ENCODE results near the gene DST. TPM values are rescaled to one million over a fixed set of nuclear protein-coding genes. Genes with fewer than 3 reads are reported as not detected.

The DST gene
- total RNA-seq, 1 donor from 2014 or later, result 259 TPM

DNA sequence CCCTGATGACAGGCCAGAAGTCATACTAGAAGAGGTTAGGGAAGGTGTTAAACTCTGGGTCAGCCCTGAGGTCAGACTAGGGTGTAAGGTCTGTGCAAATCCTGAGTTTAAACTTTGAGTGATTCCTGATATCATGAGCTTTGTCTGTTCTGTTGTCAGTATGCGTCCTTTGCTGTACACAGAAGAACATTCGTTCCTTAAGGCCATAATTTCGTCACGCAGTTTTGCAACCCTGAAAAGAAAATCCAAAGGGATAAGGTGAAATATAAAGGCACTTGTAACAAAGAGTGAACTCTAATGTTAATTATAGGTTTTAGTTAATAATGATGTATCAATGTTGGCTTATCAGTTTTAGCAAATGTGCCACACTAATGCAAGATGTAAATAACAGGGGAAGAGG is 2.3 kb downstream of the DST start:
- H3K36me3 Mint-ChIP-seq, result peaks cover 14% of the 10 kb centered on the region
- peaks cover 23% of the 10 kb centered on the region for H3F3A ChIP-seq (ENCODE audit: low read depth)
- no peak overlapping the region for H3K4me3 ChIP-seq
- peaks cover 5% of the 10 kb centered on the region for H3K4me1 Mint-ChIP-seq
- no peak overlapping the region for H3K27ac Mint-ChIP-seq
- DNase-seq (ENCODE audit: low spot score), result no peak
- peaks cover 2% of the 10 kb centered on the region for H3K27me3 Mint-ChIP-seq (ENCODE audit: insufficient read depth, low read depth)
- no peaks in the 10 kb centered on the region for H3K9me3 Mint-ChIP-seq
- no peak overlapping the region for H3K27ac ChIP-seq
- H3K9ac ChIP-seq, result no peak overlapping the region
- H3K9me3 ChIP-seq (ENCODE audit: low read depth), result no peaks in the 10 kb centered on the region
- H3K36me3 ChIP-seq, result peaks cover 5% of the 10 kb centered on the region
- H4K20me1 ChIP-seq (ENCODE audit: low read depth), result no peaks in the 10 kb centered on the region
- no peaks in the 10 kb centered on the region for H3K79me2 ChIP-seq (ENCODE audit: low read depth)
- H3K4me2 ChIP-seq, result no peak overlapping the region
- no peaks in the 10 kb centered on the region for H3K4me1 ChIP-seq
- no peaks in the 10 kb centered on the region for H3K27me3 ChIP-seq
- TF ChIP-seq EZH2 (IDR thresholded peaks at IDR 0.05), result no peak
- no peak for TF ChIP-seq EZH2phosphoT487 (IDR thresholded peaks at IDR 0.05)
- TF ChIP-seq, protein P1, sequence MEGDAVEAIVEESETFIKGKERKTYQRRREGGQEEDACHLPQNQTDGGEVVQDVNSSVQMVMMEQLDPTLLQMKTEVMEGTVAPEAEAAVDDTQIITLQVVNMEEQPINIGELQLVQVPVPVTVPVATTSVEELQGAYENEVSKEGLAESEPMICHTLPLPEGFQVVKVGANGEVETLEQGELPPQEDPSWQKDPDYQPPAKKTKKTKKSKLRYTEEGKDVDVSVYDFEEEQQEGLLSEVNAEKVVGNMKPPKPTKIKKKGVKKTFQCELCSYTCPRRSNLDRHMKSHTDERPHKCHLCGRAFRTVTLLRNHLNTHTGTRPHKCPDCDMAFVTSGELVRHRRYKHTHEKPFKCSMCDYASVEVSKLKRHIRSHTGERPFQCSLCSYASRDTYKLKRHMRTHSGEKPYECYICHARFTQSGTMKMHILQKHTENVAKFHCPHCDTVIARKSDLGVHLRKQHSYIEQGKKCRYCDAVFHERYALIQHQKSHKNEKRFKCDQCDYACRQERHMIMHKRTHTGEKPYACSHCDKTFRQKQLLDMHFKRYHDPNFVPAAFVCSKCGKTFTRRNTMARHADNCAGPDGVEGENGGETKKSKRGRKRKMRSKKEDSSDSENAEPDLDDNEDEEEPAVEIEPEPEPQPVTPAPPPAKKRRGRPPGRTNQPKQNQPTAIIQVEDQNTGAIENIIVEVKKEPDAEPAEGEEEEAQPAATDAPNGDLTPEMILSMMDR (IDR thresholded peaks at IDR 0.05), result no peak
- H3K4me3 Mint-ChIP-seq, result no peak overlapping the region
- H2AFZ ChIP-seq (replicated peaks), result no peak overlapping the region

DNA sequence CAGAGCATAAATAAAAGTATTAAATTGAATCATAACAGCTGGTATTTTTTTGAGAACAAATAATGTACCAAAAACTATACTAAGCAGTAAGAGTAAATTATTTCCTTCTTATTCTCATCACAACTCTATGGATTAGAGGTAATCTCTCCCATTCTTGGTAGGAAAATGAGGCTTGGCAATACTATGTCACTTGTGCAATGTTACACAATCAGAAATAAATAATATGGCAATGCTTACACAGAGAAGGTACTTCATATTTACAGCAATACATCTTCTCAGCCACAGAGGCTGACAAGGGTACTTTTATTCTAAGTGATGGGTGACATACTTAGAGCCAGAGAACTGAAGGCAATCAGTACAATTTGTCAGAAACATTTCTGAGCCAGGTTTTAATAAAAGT is 3.9 kb downstream of the DST start:
- Histone ChIP-seq H3K27ac (no peak overlapping the region), H2AFZ (replicated peaks) (no peak overlapping the region), H3K4me2 (no peak overlapping the region), H3K9me3 (ENCODE audit: low read depth) (no peaks in the 10 kb centered on the region), H3K4me1 (no peaks in the 10 kb centered on the region), H3K36me3 (peaks cover 17% of the 10 kb centered on the region), H3K79me2 (ENCODE audit: low read depth) (no peaks in the 10 kb centered on the region), H3K27me3 (no peaks in the 10 kb centered on the region), H3K4me3 (no peak overlapping the region), H4K20me1 (ENCODE audit: low read depth) (no peaks in the 10 kb centered on the region), H3F3A (ENCODE audit: low read depth) (peaks cover 23% of the 10 kb centered on the region), H3K9ac (no peak overlapping the region)
- DNase-seq (ENCODE audit: low spot score), result no peak
- Mint-ChIP-seq H3K27ac (no peak overlapping the region), H3K4me3 (no peak overlapping the region), H3K4me1 (peaks cover 5% of the 10 kb centered on the region), H3K9me3 (no peaks in the 10 kb centered on the region), H3K36me3 (peaks cover 19% of the 10 kb centered on the region), H3K27me3 (ENCODE audit: insufficient read depth, low read depth) (no peaks in the 10 kb centered on the region)
- TF ChIP-seq EZH2 (IDR thresholded peaks at IDR 0.05) (no peak), EZH2phosphoT487 (IDR thresholded peaks at IDR 0.05) (no peak)
- TF ChIP-seq, protein P1 (IDR thresholded peaks at IDR 0.05), result no peak

DNA sequence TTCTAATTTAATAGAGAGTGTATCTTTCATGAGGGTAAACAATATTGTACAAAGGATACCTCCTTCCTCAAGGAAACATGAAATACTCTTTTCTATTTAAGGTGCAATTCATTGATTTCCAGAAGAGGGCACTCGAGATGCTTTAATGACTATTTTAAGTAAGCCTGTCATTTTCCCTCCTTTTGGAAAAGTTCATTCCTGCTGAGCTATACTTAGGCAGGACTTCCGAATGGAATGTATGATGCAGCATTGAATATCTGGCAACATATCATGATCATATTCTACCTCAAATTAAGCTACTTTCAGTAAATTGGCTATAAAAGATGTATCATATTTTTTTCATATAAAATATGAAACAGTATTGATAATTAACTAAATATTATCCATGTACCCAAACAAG is 5.0 kb downstream of the DST start:
- Mint-ChIP-seq H3K4me3 (no peak overlapping the region), H3K36me3 (peaks cover 26% of the 10 kb centered on the region), H3K27me3 (ENCODE audit: insufficient read depth, low read depth) (no peaks in the 10 kb centered on the region), H3K27ac (no peak overlapping the region), H3K4me1 (peaks cover 5% of the 10 kb centered on the region), H3K9me3 (no peaks in the 10 kb centered on the region)
- Histone ChIP-seq H3K4me1 (no peaks in the 10 kb centered on the region), H4K20me1 (ENCODE audit: low read depth) (no peaks in the 10 kb centered on the region), H3F3A (ENCODE audit: low read depth) (peaks cover 23% of the 10 kb centered on the region), H3K4me3 (no peak overlapping the region), H3K27me3 (no peaks in the 10 kb centered on the region), H3K27ac (no peak overlapping the region), H3K79me2 (ENCODE audit: low read depth) (no peaks in the 10 kb centered on the region), H3K9me3 (ENCODE audit: low read depth) (no peaks in the 10 kb centered on the region), H3K36me3 (peaks cover 18% of the 10 kb centered on the region), H2AFZ (replicated peaks) (no peak overlapping the region), H3K4me2 (no peak overlapping the region), H3K9ac (no peak overlapping the region)
- TF ChIP-seq, protein P1 (IDR thresholded peaks at IDR 0.05), result peak; percentile 70
- TF ChIP-seq EZH2phosphoT487 (IDR thresholded peaks at IDR 0.05), result no peak
- no peak for TF ChIP-seq EZH2 (IDR thresholded peaks at IDR 0.05)
- peak; percentile 65 for DNase-seq (ENCODE audit: low spot score)
